ENCODE measurements around the gene IRGC.
"Not testable (repeated sequence)": the region's sequence is repeated elsewhere in the genome, so short reads cannot be mapped to it uniquely, and the experiment has no call there.

Gene IRGC

DNA sequence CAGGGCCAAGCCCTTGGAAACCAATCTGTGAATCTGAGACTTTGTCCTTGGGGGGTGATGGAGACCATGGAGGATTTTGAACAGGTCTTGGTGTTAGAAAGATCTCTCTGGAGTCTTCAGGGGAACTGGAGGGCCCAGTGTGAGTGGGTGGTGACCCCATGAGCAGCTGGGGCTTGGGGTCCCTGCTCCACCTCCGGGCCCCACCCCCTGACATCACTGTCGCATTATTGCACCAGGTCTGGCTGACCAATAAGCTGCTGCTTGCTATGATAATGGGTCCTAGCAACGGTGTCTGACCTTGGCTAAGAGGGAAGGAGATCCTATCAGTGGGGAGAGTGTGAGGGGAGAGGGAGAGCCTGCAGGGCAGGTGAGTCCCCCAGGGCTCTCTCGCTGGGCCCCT is at the start of gene IRGC:
Gene IRGC, plus strand, starts transcription at position 301 of the 400 bp plus-strand sequence. CDS start 2,483 bp downstream, outside the sequence.
- DNase-seq: no peak

GRCh38 chr19:43667126-43667875 is 48.6 kb upstream of the IRGC start:
- no peak for DNase-seq

DNA sequence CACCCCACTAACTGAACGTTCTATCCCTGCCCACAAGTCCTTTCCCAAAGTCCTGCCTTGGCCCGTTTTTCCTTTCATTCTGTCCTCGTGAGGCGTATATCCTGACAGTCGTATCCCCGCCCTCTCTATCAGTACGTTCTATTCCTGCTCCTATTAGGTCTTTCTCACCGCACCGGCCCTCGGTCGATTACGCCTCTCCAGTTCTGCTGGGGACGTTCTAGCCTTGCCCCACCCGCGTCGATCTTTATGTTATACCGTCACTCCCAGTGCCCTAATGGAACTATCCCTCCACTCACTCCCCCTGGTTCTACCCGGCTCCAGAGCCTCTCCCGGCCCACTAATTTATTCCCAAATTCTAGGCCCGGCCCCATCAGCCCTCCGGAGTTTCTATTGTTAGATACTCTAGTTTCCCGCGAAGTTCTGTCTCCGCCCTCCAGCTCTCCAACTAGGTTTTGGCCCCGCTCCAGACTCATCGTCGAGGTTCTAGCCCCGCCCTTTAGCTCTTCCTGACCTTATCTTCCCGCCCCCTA is 47.9 kb upstream of the IRGC start:
- no peak for DNase-seq

GRCh38 chr19:43668406-43669109 is 47.3 kb upstream of the IRGC start:
- DNase-seq: peak; percentile 89

DNA sequence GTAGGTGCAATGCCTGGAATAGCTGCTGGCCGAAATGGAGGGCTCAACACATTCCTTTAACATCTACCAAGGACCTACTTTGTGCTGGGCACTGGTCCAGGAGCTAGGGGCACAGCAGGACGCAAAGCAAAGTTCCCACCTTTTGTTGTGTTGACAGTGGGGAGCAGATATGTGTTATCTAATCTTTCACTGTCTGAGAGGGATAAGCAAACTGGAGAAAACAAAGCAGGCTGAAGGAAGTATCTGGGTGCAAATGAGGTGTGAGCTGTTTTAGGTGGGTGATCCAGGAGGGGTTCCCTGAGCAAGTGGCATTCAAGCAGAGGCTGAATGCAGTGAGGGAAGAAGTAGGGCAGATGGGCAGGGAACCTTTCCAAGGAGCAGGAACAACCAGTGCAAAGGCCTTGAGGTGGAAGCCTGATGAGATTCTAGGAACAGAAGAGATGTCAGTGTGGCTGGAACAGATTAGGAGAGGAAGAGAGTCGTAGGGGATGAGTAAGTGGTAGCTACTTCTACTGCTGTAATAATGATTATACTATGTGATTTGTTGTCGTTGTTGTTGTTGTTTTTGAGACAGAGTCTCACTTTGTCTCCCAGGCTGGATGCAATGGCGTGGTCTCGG is 43.7 kb upstream of the IRGC start:
- DNase-seq: no peak

GRCh38 chr19:43673637-43674036 is 42.2 kb upstream of the IRGC start:
- DNase-seq: no peak

DNA sequence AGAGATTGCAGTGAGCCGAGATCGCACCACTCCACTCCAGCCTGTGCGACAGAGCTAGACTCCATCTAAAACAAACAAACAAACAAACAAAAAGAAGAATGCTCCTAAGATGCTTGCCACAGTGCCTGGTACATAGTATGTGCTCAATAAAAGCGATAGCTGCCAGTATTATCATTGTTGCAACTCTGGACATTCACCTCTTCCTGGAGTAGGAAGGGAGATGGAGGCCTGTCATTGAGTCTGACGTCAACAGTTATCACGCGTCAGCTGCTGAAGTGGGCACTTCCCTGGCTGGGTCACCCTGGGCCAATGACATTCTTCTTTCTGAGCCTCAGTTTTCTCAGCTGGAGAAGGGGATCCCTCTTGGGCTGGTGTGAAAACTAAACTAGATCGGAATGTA is 41.7 kb upstream of the IRGC start:
- no peak for DNase-seq

GRCh38 chr19:43674596-43674995 is 41.3 kb upstream of the IRGC start:
- DNase-seq: no peak

GRCh38 chr19:43675269-43675879 is 40.5 kb upstream of the IRGC start:
- no peak for DNase-seq

DNA sequence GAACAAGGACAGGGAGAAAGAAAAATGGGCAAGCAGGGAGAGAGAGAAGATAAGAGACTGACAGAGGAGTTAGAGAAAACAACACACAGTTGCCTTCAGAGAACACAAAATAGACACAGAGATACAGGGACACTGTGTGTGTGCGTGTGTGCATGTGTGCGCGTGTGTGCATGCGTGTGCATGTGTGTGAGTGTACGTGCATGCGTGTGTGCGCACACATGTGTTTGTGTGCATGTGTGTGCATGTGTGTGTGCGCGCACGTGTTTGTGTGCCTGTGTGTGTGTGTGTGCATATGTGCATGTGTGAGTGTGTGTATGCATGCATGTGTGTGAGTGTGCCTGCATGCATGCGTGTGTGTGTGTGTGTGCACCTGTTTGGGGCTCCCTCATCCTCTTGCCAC is 40.0 kb upstream of the IRGC start:
- no peak for DNase-seq

DNA sequence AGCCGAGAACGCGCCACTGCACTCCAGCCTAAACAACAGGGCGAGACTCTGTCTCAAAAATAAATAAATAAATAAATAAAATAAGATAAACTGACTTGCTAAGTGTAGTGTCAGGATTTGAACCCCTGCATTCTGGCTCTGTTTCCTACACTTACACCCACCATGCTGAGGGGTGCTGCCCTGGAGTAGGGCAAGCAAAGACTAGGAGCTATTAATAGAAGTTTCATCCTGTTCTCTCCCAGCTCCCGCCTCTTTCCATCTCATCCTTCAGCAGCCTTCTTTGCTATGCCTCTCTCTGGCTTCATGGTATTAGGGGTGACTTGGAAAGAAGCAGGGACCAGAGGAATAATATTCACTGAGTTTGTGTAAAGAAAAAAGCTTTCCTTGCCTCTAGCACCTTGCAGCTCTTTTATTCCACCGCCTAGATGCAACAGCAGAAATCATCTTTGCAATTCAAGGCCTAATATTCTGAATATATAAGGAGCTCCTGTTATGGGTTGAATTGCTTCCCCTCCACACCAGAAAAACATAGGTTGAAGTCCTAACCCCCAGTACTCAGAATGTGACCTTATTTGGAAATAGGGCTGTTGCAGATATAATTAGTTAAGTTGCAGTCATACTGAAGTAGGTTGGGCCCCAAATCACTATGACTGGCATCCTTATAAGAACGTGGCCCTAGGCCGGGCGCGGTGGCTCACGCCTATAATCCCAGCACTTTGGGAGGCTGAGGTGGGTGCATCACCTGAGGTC is 37.2 kb upstream of the IRGC start:
- DNase-seq: no peak

DNA sequence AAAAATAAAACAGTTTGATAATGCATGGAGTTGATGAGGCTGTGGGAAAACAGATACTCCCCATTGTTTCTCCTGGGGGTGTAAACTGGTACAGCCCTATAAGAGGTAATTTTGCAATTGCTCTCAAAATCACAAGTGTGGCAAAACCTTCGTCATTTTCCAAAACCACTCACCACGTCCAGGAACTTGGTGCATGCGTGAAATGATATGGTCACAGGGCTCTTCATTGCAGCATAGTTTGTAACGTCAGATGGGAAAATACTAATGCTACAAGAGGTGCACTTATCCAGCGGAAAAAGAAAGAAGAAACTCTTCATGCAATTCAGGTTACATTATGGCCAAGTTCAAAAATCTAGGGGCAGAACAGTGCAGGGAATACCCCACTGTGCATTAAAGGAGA is 34.1 kb upstream of the IRGC start:
- DNase-seq: no peak

- not testable (repeated sequence) for DNase-seq
Observed at GRCh38 chr19:43682269-43682668, 33.6 kb upstream of the IRGC start.

DNA sequence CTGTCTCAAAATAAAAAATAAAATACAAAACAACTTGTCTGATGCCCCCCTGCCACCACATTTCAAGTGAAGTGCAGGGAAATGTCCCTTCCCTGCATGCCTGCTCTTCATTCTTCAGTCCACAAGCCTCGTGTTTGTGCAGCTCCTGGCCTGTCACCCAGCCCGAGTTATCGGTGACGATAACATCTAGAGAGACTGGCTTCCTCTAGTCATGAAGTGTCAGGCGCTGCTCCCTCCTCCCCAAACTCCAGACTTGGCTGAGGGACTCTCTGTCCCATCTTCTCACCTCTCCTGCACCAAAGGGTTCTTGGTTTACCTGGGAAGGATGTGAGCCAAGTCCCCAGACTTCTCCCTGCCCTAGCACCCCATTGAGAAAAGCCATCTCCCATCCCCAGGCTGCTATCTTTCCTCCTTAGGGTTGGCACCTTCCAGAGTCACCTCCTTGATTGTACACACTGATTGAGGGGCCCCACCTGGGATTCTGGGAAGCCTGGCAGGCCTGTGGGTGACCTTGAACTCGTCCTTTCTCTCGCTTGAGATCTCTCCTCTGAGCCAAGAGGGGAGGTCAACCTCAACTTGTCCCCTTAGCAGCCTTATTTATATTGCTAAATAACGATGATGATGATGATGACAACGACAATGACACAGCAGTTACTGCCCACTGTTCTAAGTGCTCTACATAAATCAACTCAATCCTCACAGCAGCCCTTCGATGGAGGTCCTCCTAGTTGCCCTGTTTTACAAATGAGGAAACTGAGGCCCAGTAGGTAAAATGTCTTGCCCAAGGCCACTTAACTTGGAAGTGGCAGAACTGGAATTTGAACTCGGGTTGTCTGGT is 32.8 kb upstream of the IRGC start:
- no peak for DNase-seq

DNA sequence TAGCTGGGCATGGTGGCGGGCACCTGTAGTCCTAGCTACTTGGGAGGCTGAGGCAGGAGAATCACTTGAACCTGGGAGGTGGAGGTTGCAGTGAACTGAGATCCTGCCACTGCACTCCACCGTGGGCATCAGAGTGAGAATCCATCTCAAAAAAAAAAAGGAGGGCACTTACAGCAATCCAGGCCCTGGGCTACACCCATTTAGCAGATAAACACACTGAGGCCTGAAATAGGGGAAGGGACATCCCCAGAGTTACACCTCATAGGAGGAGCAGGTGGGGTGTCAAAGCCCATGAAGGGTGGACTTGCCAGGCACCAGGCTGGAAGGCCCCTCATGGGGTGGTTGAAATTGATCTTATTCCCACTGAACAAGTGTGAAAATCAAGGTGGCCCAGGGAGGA is 32.0 kb upstream of the IRGC start:
- no peak for DNase-seq

DNA sequence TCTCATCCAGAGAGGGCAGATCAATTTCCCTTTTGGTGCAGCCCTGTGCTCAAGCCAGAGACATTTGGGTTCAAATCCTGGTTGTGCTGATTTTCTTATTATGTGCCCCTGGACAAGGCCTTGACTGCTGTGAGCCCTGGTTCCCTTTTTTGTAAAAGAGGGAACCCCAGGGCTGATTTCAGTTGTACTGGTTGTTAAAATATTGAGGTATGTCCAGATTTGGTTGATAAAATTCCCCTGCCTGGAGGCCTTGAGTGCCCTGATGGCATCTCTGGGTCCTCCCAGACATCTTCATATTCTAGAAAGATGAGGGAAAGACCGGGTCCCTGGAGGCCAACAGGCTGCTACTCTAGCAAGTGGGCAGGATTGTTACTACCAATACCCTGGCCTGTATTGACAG is 31.6 kb upstream of the IRGC start:
- no peak for DNase-seq

- DNase-seq: no peak
Observed at GRCh38 chr19:43687660-43687997, 28.2 kb upstream of the IRGC start.

GRCh38 chr19:43688059-43688701 is 27.7 kb upstream of the IRGC start:
- DNase-seq: no peak

- no peak for DNase-seq
Observed at GRCh38 chr19:43690444-43690843, 25.4 kb upstream of the IRGC start.

DNA sequence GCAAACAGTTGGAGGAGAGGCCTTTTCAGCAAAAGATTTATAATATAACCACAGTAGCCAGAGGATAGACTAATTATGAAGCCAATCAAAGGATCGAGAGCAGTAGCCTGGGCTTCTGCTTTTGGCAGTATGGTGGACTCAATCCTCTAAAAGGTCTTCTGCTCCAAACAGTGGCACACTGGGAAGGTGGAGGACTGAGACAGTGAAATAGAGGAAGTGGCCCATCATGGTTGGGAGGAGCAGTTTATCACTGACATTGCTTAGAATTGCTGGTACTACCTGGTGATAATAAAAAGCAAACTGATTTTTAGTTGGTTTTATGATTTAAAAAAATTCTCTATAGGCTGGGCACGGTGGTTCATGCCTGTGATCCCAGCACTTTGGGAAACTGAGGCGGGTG is 25.0 kb upstream of the IRGC start:
- no peak for DNase-seq

DNA sequence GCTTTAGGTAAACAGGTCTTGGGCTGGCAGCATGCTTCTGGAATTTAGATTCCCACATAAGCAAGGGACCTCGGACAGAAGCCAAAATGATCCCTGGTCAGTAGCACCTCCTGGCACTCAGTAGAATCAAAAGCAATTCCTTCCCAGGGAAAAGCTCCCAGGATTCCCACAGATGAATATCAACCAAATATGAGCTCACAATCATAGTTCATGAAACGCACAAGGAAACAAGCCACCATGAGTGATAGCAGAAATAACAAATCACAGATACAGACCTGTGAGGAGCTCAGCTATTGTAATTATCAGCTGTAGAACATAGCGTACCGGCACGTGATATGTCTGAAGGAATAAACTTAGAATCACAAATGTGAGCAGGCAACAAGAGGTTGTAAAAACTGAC is 24.1 kb upstream of the IRGC start:
- DNase-seq: no peak
